ENCODE results near the gene MRPL48. TPM values are rescaled to one million over a fixed set of nuclear protein-coding genes. Genes with fewer than 3 reads are reported as not detected.

Gene MRPL48
- total RNA-seq, 1 donor from 2014 or later = 31.5 TPM

GRCh38 chr11:73888244-73888643 is 100.6 kb downstream of the MRPL48 start:
- Mint-ChIP-seq H3K4me1 (ENCODE audit: low read depth) (no peaks in the 10 kb centered on the region), H3K36me3 (ENCODE audit: insufficient read depth) (peaks cover 14% of the 10 kb centered on the region), H3K9me3 (ENCODE audit: low read depth) (no peaks in the 10 kb centered on the region), H3K27me3 (no peaks in the 10 kb centered on the region), H3K27ac (no peak overlapping the region), H3K4me3 (ENCODE audit: low read depth) (no peak overlapping the region)
- no peak for TF ChIP-seq CTCF (IDR thresholded peaks at IDR 0.05; ENCODE audit: unreplicated experiment)
- no peak for DNase-seq (ENCODE audit: low spot score, unreplicated experiment)

DNA sequence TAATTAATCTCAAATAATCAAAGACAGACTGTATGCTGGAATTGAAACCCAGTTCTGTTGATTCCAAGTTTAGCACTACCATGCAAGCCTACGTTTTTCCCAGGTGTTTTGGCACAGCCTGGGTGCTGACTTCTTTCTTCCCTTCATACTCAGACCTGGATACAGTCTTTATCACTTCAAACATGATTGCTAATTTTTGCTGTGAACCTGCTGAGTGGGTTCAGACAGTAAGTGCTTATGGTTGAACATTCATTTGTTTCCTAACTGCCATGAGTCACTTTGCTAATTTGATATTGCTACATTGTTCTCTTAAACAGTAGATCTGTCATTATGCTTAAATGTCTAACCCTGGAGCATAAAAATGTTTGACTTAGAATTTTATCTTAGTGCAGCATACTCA is 101.3 kb downstream of the MRPL48 start:
- TF ChIP-seq CTCF (IDR thresholded peaks at IDR 0.05; ENCODE audit: unreplicated experiment) = no peak
- DNase-seq (ENCODE audit: low spot score, unreplicated experiment) = no peak
- no peak overlapping the region for H3K4me3 Mint-ChIP-seq (ENCODE audit: low read depth)
- H3K9me3 Mint-ChIP-seq (ENCODE audit: low read depth) = no peaks in the 10 kb centered on the region
- H3K27ac Mint-ChIP-seq = no peak overlapping the region
- peaks cover 11% of the 10 kb centered on the region for H3K36me3 Mint-ChIP-seq (ENCODE audit: insufficient read depth)
- H3K4me1 Mint-ChIP-seq (ENCODE audit: low read depth) = no peaks in the 10 kb centered on the region
- H3K27me3 Mint-ChIP-seq = no peaks in the 10 kb centered on the region

GRCh38 chr11:73889536-73889935 is 101.9 kb downstream of the MRPL48 start:
- TF ChIP-seq CTCF (IDR thresholded peaks at IDR 0.05; ENCODE audit: unreplicated experiment) = no peak
- Mint-ChIP-seq H3K4me1 (ENCODE audit: low read depth) (no peaks in the 10 kb centered on the region), H3K27me3 (no peaks in the 10 kb centered on the region), H3K4me3 (ENCODE audit: low read depth) (no peak overlapping the region), H3K36me3 (ENCODE audit: insufficient read depth) (peaks cover 11% of the 10 kb centered on the region), H3K9me3 (ENCODE audit: low read depth) (no peaks in the 10 kb centered on the region), H3K27ac (no peak overlapping the region)
- DNase-seq (ENCODE audit: low spot score, unreplicated experiment) = no peak

GRCh38 chr11:73893041-73893440 is 105.4 kb downstream of the MRPL48 start:
- H3K4me3 Mint-ChIP-seq (ENCODE audit: low read depth) = no peak overlapping the region
- no peak for DNase-seq (ENCODE audit: low spot score, unreplicated experiment)
- no peak for TF ChIP-seq CTCF (IDR thresholded peaks at IDR 0.05; ENCODE audit: unreplicated experiment)
- H3K27me3 Mint-ChIP-seq = no peaks in the 10 kb centered on the region
- H3K27ac Mint-ChIP-seq = no peak overlapping the region
- H3K9me3 Mint-ChIP-seq (ENCODE audit: low read depth) = no peaks in the 10 kb centered on the region
- no peaks in the 10 kb centered on the region for H3K4me1 Mint-ChIP-seq (ENCODE audit: low read depth)
- H3K36me3 Mint-ChIP-seq (ENCODE audit: insufficient read depth) = peaks cover 18% of the 10 kb centered on the region

DNA sequence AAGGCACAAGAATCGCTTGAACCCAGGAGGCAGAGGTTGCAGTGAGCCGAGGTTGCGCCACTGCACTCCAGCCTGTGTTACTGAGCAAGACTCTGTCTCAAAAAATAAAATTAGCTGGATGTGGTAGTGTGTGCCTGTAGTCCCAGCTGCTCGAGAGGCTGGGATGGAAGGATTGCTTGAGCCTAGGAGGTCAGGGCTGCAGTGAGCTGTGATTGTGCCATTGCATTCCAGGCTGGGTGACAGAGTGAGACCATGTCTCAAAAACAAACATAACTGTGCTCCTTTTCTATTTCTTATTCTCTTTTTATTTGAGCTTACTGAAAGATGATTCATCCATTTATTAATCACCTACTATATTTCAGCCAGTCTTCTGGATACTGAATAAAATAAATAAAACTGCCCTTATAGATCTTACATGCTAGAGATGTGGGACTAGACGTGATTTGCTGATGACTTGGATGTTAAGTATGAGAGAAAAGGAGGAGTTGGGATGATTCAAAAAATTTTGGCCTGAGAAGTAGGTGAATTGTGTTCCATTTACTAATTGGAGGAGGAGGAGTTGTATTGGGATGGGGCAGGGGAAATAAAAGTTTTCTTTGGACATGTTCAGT is 107.2 kb downstream of the MRPL48 start:
- H3K4me1 Mint-ChIP-seq (ENCODE audit: low read depth) = no peaks in the 10 kb centered on the region
- H3K36me3 Mint-ChIP-seq (ENCODE audit: insufficient read depth) = peaks cover 19% of the 10 kb centered on the region
- H3K9me3 Mint-ChIP-seq (ENCODE audit: low read depth) = no peaks in the 10 kb centered on the region
- H3K27ac Mint-ChIP-seq = no peak overlapping the region
- TF ChIP-seq CTCF (IDR thresholded peaks at IDR 0.05; ENCODE audit: unreplicated experiment) = no peak
- no peak overlapping the region for H3K4me3 Mint-ChIP-seq (ENCODE audit: low read depth)
- DNase-seq (ENCODE audit: low spot score, unreplicated experiment) = no peak
- no peaks in the 10 kb centered on the region for H3K27me3 Mint-ChIP-seq
